K562 (cell line): ENCODE results near the gene HOXA11. TPM values are rescaled to one million over a fixed set of nuclear protein-coding genes. Genes with fewer than 3 reads are reported as not detected.

Source experiments
- ATAC-seq: fragments of 200-7000 bp; cut with Tn5 transposase; 3 replicates; pipeline ENCODE4 v1.9.1; 2020; ENCODE audit warnings: moderate library complexity
- BruUV-seq: library from RNA; stranded (reverse); fragments of 400-500 nt; replicated peaks from 2 replicates; lab custom pipeline; 2021; lab: Mats Ljungman, UMichigan
- CTCF ChIA-PET: fragments of 300-600 bp; formaldehyde crosslinking; extraction: SDS; loops from one replicate; lab custom pipeline; 2021; ENCODE audit warnings: low intra/inter-chr PET ratio; lab: Yijun Ruan, JAX
- POLR2A ChIA-PET: fragments of 300-600, 350-650 bp; sonication (Branson Sonifier 250); formaldehyde crosslinking; extraction: SDS; loops from one replicate; lab custom pipeline; 2021; ENCODE audit warnings: antibody characterized with exemption, inconsistent platforms; lab: Yijun Ruan, JAX
- DNase-seq, 4 experiments: peaks; one replicate each; pipeline versions ENCODE4 v3.0.0 to v3.0.0-alpha.2; 2011 to 2018; ENCODE audit warnings: low spot score in 3 of 4, mixed read lengths in 3 of 4; ENCODE audit errors: extremely low read depth in 1 of 4
- FAIRE-seq: peaks from 2 replicates; lab custom pipeline; 2011; peaks lifted over from hg19 to GRCh38; lab: Jason Lieb, UNC
- H2AFZ ChIP-seq: 2 replicates; pipeline ENCODE4 v1.6.0; 2011; ENCODE audit warnings: low read depth, low read length, control low read depth, inconsistent platforms
- H3K27ac ChIP-seq: fragments of 200-600 bp; 3 replicates; pipeline ENCODE4 v1.8.0; 2011; ENCODE audit warnings: low read depth, mild to moderate bottlenecking, control low read depth, inconsistent platforms, low read length, moderate library complexity, mixed read lengths; ENCODE audit errors: extremely low read depth
- H3K27me3 ChIP-seq, 2 experiments: fragments of 300-600 bp in 1 of 2; 2 replicates in 1 of 2; 3 replicates in 1 of 2; pipeline versions ENCODE4 v1.6.0 to v1.8.0; 2011; ENCODE audit warnings: inconsistent platforms in 2 of 2, low read length in 2 of 2, mild to moderate bottlenecking in 1 of 2, mixed read lengths in 1 of 2, moderate library complexity in 1 of 2; ENCODE audit not compliant: control insufficient read depth in 2 of 2, insufficient read depth in 2 of 2
- H3K36me3 ChIP-seq: fragments of 300-600 bp; 3 replicates; pipeline ENCODE4 v1.8.0; 2011; ENCODE audit warnings: mild to moderate bottlenecking, low read length, inconsistent platforms; ENCODE audit not compliant: control insufficient read depth, insufficient read depth
- H3K4me1 ChIP-seq, 2 experiments: fragments of 200-600 bp in 1 of 2; replicated peaks in 1 of 2; 2 replicates in 1 of 2; 3 replicates in 1 of 2; pipeline versions ENCODE4 v1.5.1 to v1.8.0; 2011; ENCODE audit warnings: inconsistent platforms in 2 of 2, low read length in 2 of 2, mild to moderate bottlenecking in 1 of 2, mixed read lengths in 1 of 2, moderate library complexity in 1 of 2; ENCODE audit not compliant: control insufficient read depth in 2 of 2, insufficient read depth in 2 of 2
- H3K4me2 ChIP-seq: 2 replicates; pipeline ENCODE4 v1.6.1; 2011; ENCODE audit warnings: low read length, control low read depth, inconsistent platforms, mixed read lengths; ENCODE audit not compliant: insufficient read depth
- H3K4me3 ChIP-seq: fragments of 200-600 bp; sonication (generic), shearing (Covaris generic); 2 replicates; pipeline ENCODE4 v1.5.1; 2016; ENCODE audit warnings: control low read depth, inconsistent platforms
- H3K79me2 ChIP-seq: fragments of 200-600 bp; 3 replicates; pipeline ENCODE4 v1.8.0; 2011; ENCODE audit warnings: low read length, inconsistent platforms; ENCODE audit not compliant: control insufficient read depth, insufficient read depth
- H3K9ac ChIP-seq, 2 experiments: 2 replicates each; pipeline versions ENCODE4 v1.6.0 to v1.6.1; 2011; ENCODE audit warnings: low read depth in 2 of 2, low read length in 2 of 2, control low read depth in 1 of 2, inconsistent platforms in 1 of 2, mild to moderate bottlenecking in 1 of 2, mixed read lengths in 1 of 2; ENCODE audit not compliant: insufficient read depth in 1 of 2
- H3K9me1 ChIP-seq: one replicate; pipeline ENCODE4 v1.6.0; 2011; ENCODE audit warnings: inconsistent platforms, mild to moderate bottlenecking, low read length, moderate library complexity; ENCODE audit not compliant: control insufficient read depth, insufficient read depth
- H3K9me3 ChIP-seq: replicated peaks from 2 replicates; pipeline ENCODE4 v1.5.1; 2011; ENCODE audit warnings: low read depth, low read length, inconsistent platforms; ENCODE audit not compliant: control insufficient read depth, insufficient read depth
- H4K20me1 ChIP-seq: replicated peaks from 2 replicates; pipeline ENCODE4 v1.6.1; 2011; ENCODE audit warnings: low read length, inconsistent platforms, mixed read lengths; ENCODE audit not compliant: control insufficient read depth, insufficient read depth
- DACH1 ChIP-seq: fragments of 450-650 bp; IDR thresholded peaks from 2 replicates; pipeline ENCODE4 v1.6.1; 2018; ENCODE audit not compliant: partially characterized antibody
- ELF2 ChIP-seq: fragments of 250-450 bp; sonication (Bioruptor Pico); IDR thresholded peaks from 2 replicates; pipeline ENCODE4 v1.5.0; 2021; ENCODE audit warnings: mild to moderate bottlenecking
- ETV1 ChIP-seq: fragments of 450-650 bp; conservative IDR thresholded peaks from 2 replicates; pipeline ENCODE4 v1.6.1; 2016; ENCODE audit warnings: missing genetic modification characterization, control low read depth, low read depth, missing compliant biosample characterization
- MTA3 ChIP-seq: fragments of 450-650 bp; formaldehyde crosslinking; IDR thresholded peaks from 2 replicates; pipeline ENCODE4 v1.6.1; 2017; ENCODE audit warnings: mild to moderate bottlenecking, borderline replicate concordance
- NR4A1 ChIP-seq, 2 experiments: fragments of 250-450 bp in 1 of 2; fragments of 450-650 bp in 1 of 2; sonication (Bioruptor Pico) in 1 of 2; IDR thresholded peaks; 2 replicates each; pipeline versions ENCODE4 v1.4.0 to v1.6.1; 2016 to 2020; ENCODE audit warnings: mild to moderate bottlenecking in 2 of 2, missing compliant biosample characterization in 1 of 2, missing genetic modification characterization in 1 of 2, moderate library complexity in 1 of 2
- PTRF ChIP-seq: fragments of 450-650 bp; IDR thresholded peaks from 2 replicates; pipeline ENCODE4 v1.6.1; 2016; ENCODE audit warnings: mild to moderate bottlenecking, missing genetic modification characterization, missing compliant biosample characterization
- RB1 ChIP-seq: fragments of 450-650 bp; IDR thresholded peaks from 2 replicates; pipeline ENCODE4 v1.6.1; 2017; ENCODE audit warnings: low read depth, mild to moderate bottlenecking
- TAF1 ChIP-seq: IDR thresholded peaks from 2 replicates; pipeline ENCODE4 v1.6.1; 2011; ENCODE audit warnings: mild to moderate bottlenecking, low read length, moderate library complexity; ENCODE audit not compliant: insufficient read depth, control insufficient read depth, severe bottlenecking; ENCODE audit errors: extremely low read depth
- TBP ChIP-seq: optimal IDR thresholded peaks from 2 replicates; pipeline ENCODE3; 2011; ENCODE audit warnings: low read depth, low read length, improper control_type of control experiment
- ZBTB11 ChIP-seq, 3 experiments: fragments of 200-800 bp in 1 of 3; fragments of 250-450 bp in 1 of 3; fragments of 450-650 bp in 1 of 3; sonication (Bioruptor Pico) in 1 of 3; sonication (Bioruptor generic) in 1 of 3; formaldehyde crosslinking in 1 of 3; IDR thresholded peaks; 2 replicates each; pipeline versions ENCODE4 v1.6.1 to v1.8.0; 2016 to 2022; ENCODE audit warnings: mild to moderate bottlenecking in 2 of 3, missing genetic modification characterization in 2 of 3, missing compliant biosample characterization in 1 of 3, moderate library complexity in 1 of 3
- ZNF449 ChIP-seq: fragments of 250-450 bp; sonication (Bioruptor Pico); IDR thresholded peaks from 2 replicates; pipeline ENCODE4 v1.8.0; 2022; ENCODE audit warnings: moderate library complexity, mild to moderate bottlenecking, inconsistent platforms
- WGBS: fragments of 100-300 bp; shearing (Covaris generic); methylation state at CpG from one replicate; pipeline ENCODE4 v1.1.6; 2016; ENCODE audit warnings: low coverage, mixed read lengths; ENCODE audit not compliant: insufficient coverage; ENCODE audit errors: missing lambda C conversion rate; 5-methylcytosine and 5-hydroxymethylcytosine counted together
- in situ Hi-C: fragments of 300-500 bp; cut with MboI; formaldehyde crosslinking; loops from 4 replicates; pipeline ENCODE4 v1.15.0; 2018; ENCODE audit warnings: inconsistent platforms, mixed read lengths
- intact Hi-C: fragments of 100-400 bp; cut with micrococcal nuclease; formaldehyde crosslinking; loops from 2 replicates; pipeline ENCODE4 v1.14.2; 2022
- polyA plus RNA-seq, 8 experiments: library from polyadenylated mRNA; depleted of rRNA in 4 of 8; stranded (reverse) in 5 of 8; unstranded in 3 of 8; fragments of >200 nt; fragmentation: Nextera tagmentation in 2 of 8; fragmentation: Illumina TruSeq in 1 of 8; extraction: Ambion mirVana in 2 of 8; extraction: Trizol in 1 of 8; gene quantifications; 2 replicates each; pipeline versions ENCODE4 v1.2.1 to v1.2.3, GENCODE V29; 2011 to 2014; ENCODE audit warnings: inconsistent platforms in 1 of 8, missing spikeins in 1 of 8
- total RNA-seq, 7 experiments: library from RNA; depleted of rRNA in 6 of 7; stranded (reverse); fragments of >200 nt in 6 of 7; fragmentation: Illumina TruSeq in 2 of 7; extraction: Trizol in 2 of 7; gene quantifications; 2 replicates each; pipeline versions ENCODE4 v1.2.1 to v1.2.3, GENCODE V29; 2011 to 2021; ENCODE audit warnings: low replicate concordance in 1 of 7
- TF ChIP-seq, protein P1 (sequence below): fragments of 250-450 bp; sonication (Bioruptor Pico); IDR thresholded peaks from 2 replicates; pipeline ENCODE4 v1.8.0; 2021; ENCODE audit warnings: moderate library complexity, mild to moderate bottlenecking, inconsistent platforms
- TF ChIP-seq, protein P2 (sequence below): fragments of 250-450 bp; sonication (Bioruptor Pico); IDR thresholded peaks from 2 replicates; pipeline ENCODE4 v1.8.0; 2021; ENCODE audit warnings: borderline replicate concordance, mild to moderate bottlenecking, moderate library complexity; ENCODE audit not compliant: poor library complexity, severe bottlenecking

Gene HOXA11
- total and polyA plus RNA-seq, 9 of the 15 experiments (the other 6 are each of a cell fraction or from before 2014, with no cell fraction given), result not detected

GRCh38 chr7:27178366-27178765 lies 6.7 kb downstream of the HOXA11 start:
- intact Hi-C loops, result no loop called here
- in situ Hi-C loops, result no loop called here
- Histone ChIP-seq H3K27ac (no peak overlapping the region), H3K79me2 (no peaks in the 10 kb centered on the region), H3K4me2 (no peak overlapping the region), H4K20me1 (no peaks in the 10 kb centered on the region), H3K36me3 (no peaks in the 10 kb centered on the region), H3K9me3 (no peaks in the 10 kb centered on the region; the same call in 1 of the 2 replicates), H3K4me3 (no peak overlapping the region), H3K4me1 (peaks cover 0 to 11% of the 10 kb centered on the region in 2 experiments; a peak in 1 of 5 replicates), H3K9me1 (no peaks in the 10 kb centered on the region), H2AFZ (no peak overlapping the region), H3K27me3 (peaks cover 34 to 74% of the 10 kb centered on the region in 2 experiments), H3K9ac (no peak overlapping the region)
- TF ChIP-seq ZBTB11 (CRISPR knock-in tag; IDR thresholded peaks at IDR 0.05), result no peak
- no peak for TF ChIP-seq ZNF449 (CRISPR knock-in tag)
- TF ChIP-seq PTRF (tag), result no peak
- no peak for TF ChIP-seq DACH1
- TF ChIP-seq, protein P1, sequence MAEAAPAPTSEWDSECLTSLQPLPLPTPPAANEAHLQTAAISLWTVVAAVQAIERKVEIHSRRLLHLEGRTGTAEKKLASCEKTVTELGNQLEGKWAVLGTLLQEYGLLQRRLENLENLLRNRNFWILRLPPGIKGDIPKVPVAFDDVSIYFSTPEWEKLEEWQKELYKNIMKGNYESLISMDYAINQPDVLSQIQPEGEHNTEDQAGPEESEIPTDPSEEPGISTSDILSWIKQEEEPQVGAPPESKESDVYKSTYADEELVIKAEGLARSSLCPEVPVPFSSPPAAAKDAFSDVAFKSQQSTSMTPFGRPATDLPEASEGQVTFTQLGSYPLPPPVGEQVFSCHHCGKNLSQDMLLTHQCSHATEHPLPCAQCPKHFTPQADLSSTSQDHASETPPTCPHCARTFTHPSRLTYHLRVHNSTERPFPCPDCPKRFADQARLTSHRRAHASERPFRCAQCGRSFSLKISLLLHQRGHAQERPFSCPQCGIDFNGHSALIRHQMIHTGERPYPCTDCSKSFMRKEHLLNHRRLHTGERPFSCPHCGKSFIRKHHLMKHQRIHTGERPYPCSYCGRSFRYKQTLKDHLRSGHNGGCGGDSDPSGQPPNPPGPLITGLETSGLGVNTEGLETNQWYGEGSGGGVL, result no peak
- no peak for TF ChIP-seq TBP
- TF ChIP-seq ELF2 (CRISPR knock-in tag), result no peak
- no peak for TF ChIP-seq TAF1
- TF ChIP-seq, protein P2, sequence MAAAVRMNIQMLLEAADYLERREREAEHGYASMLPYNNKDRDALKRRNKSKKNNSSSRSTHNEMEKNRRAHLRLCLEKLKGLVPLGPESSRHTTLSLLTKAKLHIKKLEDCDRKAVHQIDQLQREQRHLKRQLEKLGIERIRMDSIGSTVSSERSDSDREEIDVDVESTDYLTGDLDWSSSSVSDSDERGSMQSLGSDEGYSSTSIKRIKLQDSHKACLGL, result no peak
- no peak for TF ChIP-seq RB1
- TF ChIP-seq MTA3, result no peak
- TF ChIP-seq NR4A1 (CRISPR knock-in tag; IDR thresholded peaks at IDR 0.05), result no peak
- TF ChIP-seq NR4A1 (tag; IDR thresholded peaks at IDR 0.05), result no peak
- TF ChIP-seq ETV1, result no peak
- ChIA-PET POLR2A (interaction anchor here (0.6 kb wide), 1 partner anchor 15 kb away, joined by 3 read pairs; no protein-coding TSS in a partner anchor), CTCF (interaction anchor here (0.7 kb wide), 1 partner anchor 812 kb away, joined by 6 read pairs; no protein-coding TSS in a partner anchor)
- no TSS peak for BruUV-seq
- DNase-seq (no peak), ATAC-seq (no peak), FAIRE-seq (no peak)
- 11% methylated on average over 6 of the region's 6 CpGs for WGBS
